ENCODE results near the gene FAM25A.
"Not testable (repeated sequence)": the region's sequence is repeated elsewhere in the genome, so short reads cannot be mapped to it uniquely, and the experiment has no call there.

The FAM25A gene

GRCh38 chr10:87013528-87013927, 6.6 kb upstream of the FAM25A start:
- not testable (repeated sequence) for DNase-seq (ENCODE audit: low read depth)

- not testable (repeated sequence) for DNase-seq (ENCODE audit: low read depth)
Measured at GRCh38 chr10:87014986-87015716, 4.9 kb upstream of the FAM25A start.

GRCh38 chr10:87018127-87018526, 2.0 kb upstream of the FAM25A start:
- not testable (repeated sequence) for DNase-seq (ENCODE audit: low read depth)

- not testable (repeated sequence) for DNase-seq (ENCODE audit: low read depth)
Measured at GRCh38 chr10:87019066-87019465, 1.0 kb upstream of the FAM25A start.

GRCh38 chr10:87019504-87019903, 590 bp upstream of the FAM25A start:
- DNase-seq (ENCODE audit: low read depth), result not testable (repeated sequence)

GRCh38 chr10:87025285-87025958, 5.3 kb downstream of the FAM25A start:
- not testable (repeated sequence) for DNase-seq (ENCODE audit: low read depth)

- DNase-seq (ENCODE audit: low read depth), result not testable (repeated sequence)
Measured at GRCh38 chr10:87026747-87027508, 6.8 kb downstream of the FAM25A start.

- not testable (repeated sequence) for DNase-seq (ENCODE audit: low read depth)
Measured at GRCh38 chr10:87030419-87030818, 10.3 kb downstream of the FAM25A start.

- no peak for DNase-seq (ENCODE audit: low read depth)
Measured at GRCh38 chr10:87030912-87031635, 11.0 kb downstream of the FAM25A start.

GRCh38 chr10:87036623-87037022, 16.5 kb downstream of the FAM25A start:
- no peak for DNase-seq (ENCODE audit: low read depth)

GRCh38 chr10:87038286-87038717, 18.2 kb downstream of the FAM25A start:
- no peak for DNase-seq (ENCODE audit: low read depth)

GRCh38 chr10:87038786-87039185, 18.7 kb downstream of the FAM25A start:
- no peak for DNase-seq (ENCODE audit: low read depth)

GRCh38 chr10:87043579-87043978, 23.5 kb downstream of the FAM25A start:
- DNase-seq (ENCODE audit: low read depth), result not testable (repeated sequence)

GRCh38 chr10:87045434-87045938, 25.4 kb downstream of the FAM25A start:
- no peak for DNase-seq (ENCODE audit: low read depth)

- DNase-seq (ENCODE audit: low read depth), result no peak
Measured at GRCh38 chr10:87053111-87053510, 33.0 kb downstream of the FAM25A start.

GRCh38 chr10:87053577-87054181, 33.6 kb downstream of the FAM25A start:
- no peak for DNase-seq (ENCODE audit: low read depth)

- DNase-seq (ENCODE audit: low read depth), result no peak
Measured at GRCh38 chr10:87054373-87055295, 34.5 kb downstream of the FAM25A start.

- no peak for DNase-seq (ENCODE audit: low read depth)
Measured at GRCh38 chr10:87058171-87058570, 38.1 kb downstream of the FAM25A start.

GRCh38 chr10:87059401-87059800, 39.3 kb downstream of the FAM25A start:
- DNase-seq (ENCODE audit: low read depth), result no peak

- no peak for DNase-seq (ENCODE audit: low read depth)
Measured at GRCh38 chr10:87060280-87060928, 40.3 kb downstream of the FAM25A start.

Measured in T-helper 22 cell (primary cell).